Dermis microvascular lymphatic vessel endothelial cell (primary cell): ENCODE measurements around the gene POLR1D. TPM values are rescaled to one million over a fixed set of nuclear protein-coding genes. Genes with fewer than 3 reads are reported as not detected.

ENCODE experiments used
- total RNA-seq: library from RNA; depleted of rRNA; stranded (reverse); fragments of >200 nt; gene quantifications from 2 replicates; pipeline ENCODE4 v1.2.1, GENCODE V29; 2014

POLR1D gene
- total RNA-seq, 1 donor from 2014 or later = 86.3 TPM

Other genes with a start within 250 kb of the POLR1D start
- 99.8 and 106 TPM in 2 replicates for gene GTF3A, start 197.3 kb upstream of the POLR1D start, total RNA-seq
- 33.9 and 37.0 TPM in 2 replicates for gene MTIF3, start 171.3 kb upstream of the POLR1D start, total RNA-seq
- gene LNX2, start 1.4 kb upstream of the POLR1D start, total RNA-seq = 9.0 and 10.7 TPM in 2 replicates
- gene GSX1, start 170.6 kb downstream of the POLR1D start, total RNA-seq = not detected in 2 replicates